Activated CD8-positive, alpha-beta T cell treated with anti-CD3 and anti-CD28 coated beads for 36 hours (primary cell): ENCODE data around the gene MRTFA. TPM values are rescaled to one million over a fixed set of nuclear protein-coding genes. Genes with fewer than 3 reads are reported as not detected.

Source experiments
- ATAC-seq: fragments of 200-7000 bp; cut with Tn5 transposase; one replicate; pipeline ENCODE4 v1.10.0; 2021; ENCODE audit warnings: mild to moderate bottlenecking, moderate library complexity
- CTCF ChIA-PET: fragments of 350-600 bp; sonication (Branson Sonifier 250); formaldehyde crosslinking; loops from one replicate; lab custom pipeline; 2021; ENCODE audit warnings: antibody characterized with exemption; lab: Charles Lee
- POLR2A ChIA-PET: fragments of 350-600 bp; sonication (Branson Sonifier 250); formaldehyde crosslinking; loops from one replicate; lab custom pipeline; 2021; ENCODE audit warnings: antibody characterized with exemption; lab: Charles Lee
- DNase-seq: peaks from one replicate; pipeline ENCODE4 v3.0.0-alpha.2; 2020
- H3K27ac Mint-ChIP-seq: one replicate; pipeline ENCODE4 v1.8.0; 2021; ENCODE audit warnings: mild to moderate bottlenecking, mixed read lengths
- H3K27me3 Mint-ChIP-seq: one replicate; pipeline ENCODE4 v1.8.0; 2021; ENCODE audit warnings: mixed read lengths
- H3K36me3 Mint-ChIP-seq: one replicate; pipeline ENCODE4 v1.8.0; 2021; ENCODE audit warnings: low read depth, mixed read lengths
- H3K4me1 Mint-ChIP-seq: one replicate; pipeline ENCODE4 v1.8.0; 2021; ENCODE audit warnings: low read depth, mixed read lengths
- H3K4me3 Mint-ChIP-seq: one replicate; pipeline ENCODE4 v1.8.0; 2021; ENCODE audit warnings: mild to moderate bottlenecking, moderate library complexity, mixed read lengths
- H3K9me3 Mint-ChIP-seq: one replicate; pipeline ENCODE4 v1.8.0; 2021; ENCODE audit warnings: mixed read lengths
- intact Hi-C: fragments of 100-400 bp; cut with micrococcal nuclease; formaldehyde crosslinking; loops from one replicate; pipeline ENCODE4 v1.10.0; 2022
- total RNA-seq, 2 experiments: library from RNA; stranded (reverse); gene quantifications; one replicate each; pipeline ENCODE4 v1.2.3, GENCODE V29; 2021
- TF ChIP-seq, protein P1 (sequence below): fragments of 200-600 bp; IDR thresholded peaks from one replicate; pipeline ENCODE4 v1.8.0; 2022; ENCODE audit warnings: antibody characterized with exemption, mild to moderate bottlenecking

Gene MRTFA
- total RNA-seq, 2 experiments from 2014 or later = 37.4 to 40.0 TPM

DNA sequence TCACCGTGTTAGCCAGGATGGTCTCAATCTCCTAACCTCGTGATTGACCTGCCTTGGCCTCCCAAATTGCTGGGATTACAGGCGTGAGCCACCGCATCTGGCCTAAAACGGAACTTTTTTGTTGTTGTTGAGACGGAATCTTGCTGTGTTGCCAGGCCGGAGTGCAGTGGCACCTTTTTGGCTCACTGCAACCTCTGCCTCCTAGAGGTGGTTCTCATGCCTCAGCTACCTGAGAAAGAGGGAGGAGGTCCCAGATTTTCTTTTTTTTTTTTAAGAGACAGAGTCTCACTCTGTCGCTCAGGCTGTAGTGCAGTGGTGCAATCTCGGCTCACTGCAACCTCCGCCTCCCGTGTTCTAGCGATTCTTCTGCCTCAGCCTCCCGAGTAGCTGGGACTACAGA is 34.9 kb upstream of the MRTFA start:
- POLR2A ChIA-PET = interaction anchor here (1.1 kb wide), 1 partner anchor 78 kb away, joined by 3 read pairs; no protein-coding TSS in a partner anchor

DNA sequence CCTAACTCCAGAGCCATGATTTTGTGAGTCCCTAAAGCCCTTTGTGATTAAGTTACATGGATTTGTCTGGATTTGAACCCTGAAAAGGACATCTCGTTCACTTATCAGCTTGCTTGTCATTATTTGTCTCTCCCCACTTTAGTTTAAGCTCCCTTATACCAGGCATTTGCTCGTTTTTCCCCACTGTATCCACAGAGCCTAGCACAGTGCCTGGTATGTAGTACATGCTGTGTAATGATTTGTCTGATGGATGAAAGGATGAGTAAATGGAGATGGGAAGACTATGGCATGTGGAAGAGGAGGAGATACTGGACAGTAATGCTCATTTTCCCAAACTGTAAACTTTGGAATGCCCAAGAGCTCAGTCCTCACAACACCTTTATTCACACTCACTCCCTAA is 33.5 kb upstream of the MRTFA start:
- TF ChIP-seq, protein P1, sequence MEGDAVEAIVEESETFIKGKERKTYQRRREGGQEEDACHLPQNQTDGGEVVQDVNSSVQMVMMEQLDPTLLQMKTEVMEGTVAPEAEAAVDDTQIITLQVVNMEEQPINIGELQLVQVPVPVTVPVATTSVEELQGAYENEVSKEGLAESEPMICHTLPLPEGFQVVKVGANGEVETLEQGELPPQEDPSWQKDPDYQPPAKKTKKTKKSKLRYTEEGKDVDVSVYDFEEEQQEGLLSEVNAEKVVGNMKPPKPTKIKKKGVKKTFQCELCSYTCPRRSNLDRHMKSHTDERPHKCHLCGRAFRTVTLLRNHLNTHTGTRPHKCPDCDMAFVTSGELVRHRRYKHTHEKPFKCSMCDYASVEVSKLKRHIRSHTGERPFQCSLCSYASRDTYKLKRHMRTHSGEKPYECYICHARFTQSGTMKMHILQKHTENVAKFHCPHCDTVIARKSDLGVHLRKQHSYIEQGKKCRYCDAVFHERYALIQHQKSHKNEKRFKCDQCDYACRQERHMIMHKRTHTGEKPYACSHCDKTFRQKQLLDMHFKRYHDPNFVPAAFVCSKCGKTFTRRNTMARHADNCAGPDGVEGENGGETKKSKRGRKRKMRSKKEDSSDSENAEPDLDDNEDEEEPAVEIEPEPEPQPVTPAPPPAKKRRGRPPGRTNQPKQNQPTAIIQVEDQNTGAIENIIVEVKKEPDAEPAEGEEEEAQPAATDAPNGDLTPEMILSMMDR = no peak
- peak overlapping the region; percentile 8 for H3K27ac Mint-ChIP-seq
- H3K9me3 Mint-ChIP-seq = no peaks in the 10 kb centered on the region
- no peak for DNase-seq
- CTCF ChIA-PET = interaction anchor here (0.9 kb wide), 1 partner anchor 23 kb away, joined by 3 read pairs; no protein-coding TSS in a partner anchor
- peaks cover 19% of the 10 kb centered on the region for H3K4me1 Mint-ChIP-seq
- POLR2A ChIA-PET = interaction anchor here (1.1 kb wide), 1 partner anchor 12 kb away, joined by 3 read pairs; no protein-coding TSS in a partner anchor
- no peaks in the 10 kb centered on the region for H3K27me3 Mint-ChIP-seq
- no peak overlapping the region for H3K4me3 Mint-ChIP-seq
- H3K36me3 Mint-ChIP-seq = no peaks in the 10 kb centered on the region
- no peak for ATAC-seq
- intact Hi-C loops = no loop called here

More for the DNA sequence above, 34.9 kb upstream of the MRTFA start:
- Mint-ChIP-seq H3K4me3 (no peak overlapping the region), H3K4me1 (peaks cover 19% of the 10 kb centered on the region), H3K27me3 (no peaks in the 10 kb centered on the region), H3K36me3 (no peaks in the 10 kb centered on the region), H3K9me3 (no peaks in the 10 kb centered on the region), H3K27ac (no peak overlapping the region)
- intact Hi-C loops = no loop called here
- CTCF ChIA-PET = interaction anchor here (0.9 kb wide), 1 partner anchor 11 kb away, joined by 3 read pairs; no protein-coding TSS in a partner anchor
- DNase-seq (no peak), ATAC-seq (no peak)
- TF ChIP-seq, protein P1 = no peak

DNA sequence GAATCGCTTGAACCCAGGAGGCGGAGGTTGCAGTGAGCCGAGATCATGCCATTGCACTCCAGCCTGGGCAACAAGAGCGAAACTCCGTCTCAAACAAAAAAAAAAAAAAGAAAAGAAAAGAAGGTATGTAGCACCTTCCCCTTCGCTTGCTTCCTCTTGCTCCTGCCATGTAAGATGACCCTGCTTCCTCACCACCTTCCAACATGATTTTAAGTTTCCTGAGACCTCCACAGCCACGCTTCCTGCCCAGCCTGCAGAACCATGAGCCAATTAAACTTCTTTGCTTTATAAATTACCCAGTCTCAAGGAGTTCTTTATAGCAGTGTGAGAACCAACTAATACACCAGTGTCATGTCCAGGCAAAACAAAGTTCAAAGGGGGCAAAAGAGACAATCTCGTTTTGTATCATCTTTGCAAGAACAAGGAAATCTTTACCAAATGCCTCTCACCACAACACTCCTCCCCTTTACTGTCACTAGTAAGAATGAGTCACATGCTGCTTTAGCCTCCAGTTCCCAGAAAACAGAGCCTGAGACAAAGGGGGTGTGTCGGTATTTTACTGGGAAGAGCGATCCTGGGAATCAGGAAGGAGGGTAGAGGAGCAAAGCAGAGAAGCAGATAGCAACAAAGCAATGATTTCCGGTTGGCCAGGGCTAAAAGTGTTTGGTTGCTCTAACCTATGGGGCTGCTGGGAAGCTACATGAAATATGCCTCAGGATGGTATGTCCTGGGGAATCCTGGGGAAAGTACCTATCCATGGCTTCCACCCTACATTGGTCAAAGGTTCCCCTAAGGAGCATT is 32.3 kb upstream of the MRTFA start:
- Mint-ChIP-seq H3K36me3 (no peaks in the 10 kb centered on the region), H3K27ac (peak overlapping the region; percentile 66), H3K9me3 (no peaks in the 10 kb centered on the region), H3K4me1 (peaks cover 19% of the 10 kb centered on the region), H3K4me3 (no peak overlapping the region), H3K27me3 (no peaks in the 10 kb centered on the region)
- TF ChIP-seq, protein P1 = no peak
- DNase-seq = peak; percentile 33
- POLR2A ChIA-PET = interaction anchor here (0.6 kb wide), 1 partner anchor 98 kb away, joined by 3 read pairs; no protein-coding TSS in a partner anchor
- CTCF ChIA-PET = interaction anchor here (1.7 kb wide), 1 partner anchor 14 kb away, joined by 7 read pairs; no protein-coding TSS in a partner anchor
- ATAC-seq = peak; percentile 87
- intact Hi-C loops = no loop called here

DNA sequence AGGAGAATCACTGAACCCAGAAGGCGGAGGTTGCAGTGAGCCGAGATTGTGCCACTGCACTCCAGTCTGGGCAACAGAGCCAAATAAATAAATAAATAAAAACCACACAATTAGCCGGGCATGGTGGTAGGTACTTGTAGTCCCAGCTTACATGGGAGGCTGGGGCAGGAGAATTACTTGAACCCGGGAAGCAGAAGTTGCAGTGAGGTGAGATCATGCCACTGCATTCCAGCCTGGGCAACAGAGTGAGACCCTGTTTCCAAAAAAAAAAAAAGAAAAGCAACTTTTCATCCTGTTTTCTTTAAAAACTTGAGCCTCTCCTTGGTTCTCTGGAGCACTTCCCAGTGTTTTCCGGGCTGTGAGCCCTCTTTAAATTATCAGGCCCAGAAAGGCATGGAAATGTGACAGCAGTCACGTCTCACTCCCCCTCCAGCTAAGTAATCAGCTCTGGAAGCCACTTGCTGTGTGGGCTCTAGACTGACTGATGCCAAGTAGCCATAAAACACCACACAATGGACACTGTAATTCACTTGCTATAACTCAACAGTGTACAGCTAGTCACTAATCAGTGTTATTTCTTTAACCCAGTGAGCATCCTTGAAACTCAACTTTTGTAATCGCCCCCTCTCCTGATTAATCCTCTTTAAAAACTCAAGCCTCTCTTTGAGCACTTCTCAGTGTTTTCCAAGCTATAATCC is 29.8 kb upstream of the MRTFA start:
- ChIA-PET CTCF (interaction anchor here (0.9 to 1.8 kb wide), 5 partner anchors 17 to 229 kb away, joined by 3 to 7 read pairs (median 4); no protein-coding TSS in a partner anchor), POLR2A (no interaction called here)
- Mint-ChIP-seq H3K4me3 (no peak overlapping the region), H3K27me3 (no peaks in the 10 kb centered on the region), H3K36me3 (no peaks in the 10 kb centered on the region), H3K4me1 (peaks cover 19% of the 10 kb centered on the region), H3K27ac (no peak overlapping the region), H3K9me3 (no peaks in the 10 kb centered on the region)
- DNase-seq (no peak), ATAC-seq (no peak)
- intact Hi-C loops = no loop called here
- TF ChIP-seq, protein P1 = no peak
